Endothelial cell of umbilical vein (primary cell): ENCODE data around the gene JARID2. TPM values are rescaled to one million over a fixed set of nuclear protein-coding genes. Genes with fewer than 3 reads are reported as not detected.

Source experiments
- BruUV-seq: library from RNA; stranded (reverse); fragments of 400-500 nt; replicated peaks from 2 replicates; lab custom pipeline; 2021; lab: Mats Ljungman, UMichigan
- CTCF ChIA-PET: fragments of 300-600, 350-600 bp; sonication (Branson Sonifier 250); formaldehyde crosslinking; loops from one replicate; lab custom pipeline; 2021; ENCODE audit warnings: antibody characterized with exemption, inconsistent platforms; lab: Charles Lee
- POLR2A ChIA-PET: fragments of 300-600, 350-600 bp; sonication (Branson Sonifier 250); formaldehyde crosslinking; loops from one replicate; lab custom pipeline; 2021; ENCODE audit warnings: antibody characterized with exemption, inconsistent platforms; lab: Charles Lee
- DNase-seq: peaks from one replicate; pipeline ENCODE4 v3.0.0-alpha.2; 2011; ENCODE audit warnings: low read depth, low spot score
- FAIRE-seq: peaks from 2 replicates; lab custom pipeline; 2011; peaks lifted over from hg19 to GRCh38; lab: Jason Lieb, UNC
- H2AFZ ChIP-seq: 2 replicates; pipeline ENCODE4 v1.6.0; 2012; ENCODE audit warnings: low read depth, low read length, control low read depth, inconsistent platforms
- H3K27ac ChIP-seq: 2 replicates; pipeline ENCODE4 v1.5.1; 2011; ENCODE audit warnings: low read depth, mild to moderate bottlenecking, control low read depth, low read length, moderate library complexity; ENCODE audit not compliant: insufficient read depth
- H3K27me3 ChIP-seq, 2 experiments: 2 replicates each; pipeline versions ENCODE4 v1.6.0 to v1.6.1; 2011; ENCODE audit warnings: low read length in 2 of 2, mixed read lengths in 1 of 2; ENCODE audit not compliant: control insufficient read depth in 2 of 2, insufficient read depth in 2 of 2
- H3K36me3 ChIP-seq, 2 experiments: 2 replicates in 1 of 2; 3 replicates in 1 of 2; pipeline ENCODE4 v1.5.1; 2011; ENCODE audit warnings: low read length in 2 of 2, mild to moderate bottlenecking in 1 of 2, moderate library complexity in 1 of 2; ENCODE audit not compliant: control insufficient read depth in 2 of 2, insufficient read depth in 2 of 2; ENCODE audit errors: extremely low read depth in 1 of 2
- H3K4me1 ChIP-seq: 3 replicates; pipeline ENCODE4 v1.5.1; 2011; ENCODE audit warnings: mild to moderate bottlenecking, low read length; ENCODE audit not compliant: control insufficient read depth, insufficient read depth; ENCODE audit errors: extremely low read depth
- H3K4me2 ChIP-seq: 2 replicates; pipeline ENCODE4 v1.6.1; 2011; ENCODE audit warnings: low read length, control low read depth, mixed read lengths; ENCODE audit not compliant: insufficient read depth
- H3K4me3 ChIP-seq, 3 experiments: fragments of 200-600 bp in 1 of 3; sonication (generic), shearing (Covaris generic) in 1 of 3; replicated peaks in 1 of 3; 2 replicates each; pipeline ENCODE4 v1.5.1; 2011 to 2016; ENCODE audit warnings: control low read depth in 3 of 3, low read length in 3 of 3, mild to moderate bottlenecking in 2 of 3, inconsistent platforms in 1 of 3, low read depth in 1 of 3, moderate library complexity in 1 of 3; ENCODE audit not compliant: insufficient read depth in 1 of 3
- H3K79me2 ChIP-seq: 2 replicates; pipeline ENCODE4 v1.6.0; 2012; ENCODE audit warnings: low read length, inconsistent platforms; ENCODE audit not compliant: control insufficient read depth, insufficient read depth
- H3K9ac ChIP-seq: replicated peaks from 2 replicates; pipeline ENCODE3; 2011; ENCODE audit warnings: low read length, control low read depth; ENCODE audit not compliant: insufficient read depth; ENCODE audit errors: extremely low read depth
- H3K9me1 ChIP-seq: replicated peaks from 3 replicates; pipeline ENCODE4 v1.6.0; 2011; ENCODE audit warnings: mild to moderate bottlenecking, low read length; ENCODE audit not compliant: control insufficient read depth, insufficient read depth; ENCODE audit errors: extremely low read depth
- H3K9me3 ChIP-seq: replicated peaks from 2 replicates; pipeline ENCODE4 v1.5.1; 2012; ENCODE audit warnings: low read length, inconsistent platforms; ENCODE audit not compliant: control insufficient read depth, insufficient read depth
- H4K20me1 ChIP-seq: replicated peaks from 2 replicates; pipeline ENCODE3; 2011; ENCODE audit warnings: mild to moderate bottlenecking, low read length; ENCODE audit not compliant: control insufficient read depth, insufficient read depth; ENCODE audit errors: extremely low read depth
- FOS ChIP-seq: IDR thresholded peaks from 2 replicates; pipeline ENCODE4 v1.6.1; 2011; ENCODE audit warnings: mild to moderate bottlenecking, low read length, moderate library complexity, borderline replicate concordance; ENCODE audit not compliant: insufficient read depth
- GATA2 ChIP-seq: IDR thresholded peaks from 2 replicates; pipeline ENCODE4 v1.7.0; 2011; ENCODE audit warnings: low read depth, mild to moderate bottlenecking, moderate library complexity, mixed read lengths, low read length; ENCODE audit not compliant: insufficient read length, insufficient read depth
- JUN ChIP-seq: IDR thresholded peaks from 2 replicates; pipeline ENCODE4 v1.6.1; 2011; ENCODE audit warnings: borderline replicate concordance, low read depth; ENCODE audit not compliant: insufficient read length, insufficient read depth
- POLR2AphosphoS5 ChIP-seq: IDR thresholded peaks from 2 replicates; pipeline ENCODE4 v1.6.1; 2012; ENCODE audit warnings: low read depth, mild to moderate bottlenecking, control low read depth, low read length, moderate library complexity; ENCODE audit not compliant: insufficient read depth
- dilution Hi-C: fragments of 300-500 bp; cut with MboI; formaldehyde crosslinking; loops from one replicate; pipeline ENCODE4 v1.15.0; 2019; ENCODE audit warnings: low sequenced_read_pairs; ENCODE audit not compliant: extremely low pct_ligation_motif_present
- intact Hi-C: fragments of 100-400 bp; cut with micrococcal nuclease; formaldehyde crosslinking; loops from one replicate; pipeline ENCODE4 v1.10.0; 2022
- polyA plus RNA-seq, 4 experiments: library from polyadenylated mRNA; depleted of rRNA in 3 of 4; stranded (reverse) in 3 of 4; unstranded in 1 of 4; fragments of >200 nt; gene quantifications; 2 replicates each; pipeline versions ENCODE4 v1.2.1 to v1.2.3, GENCODE V29; 2011 to 2012; ENCODE audit warnings: missing spikeins in 1 of 4
- total RNA-seq: library from RNA; stranded (reverse); gene quantifications from 2 replicates; pipeline ENCODE4 v1.2.3, GENCODE V29; 2021

The JARID2 gene
- total and polyA plus RNA-seq, 2 donors (not counting 3 experiments of a cell fraction or from before 2014, with no cell fraction given): 2.9 to 10.6 TPM

- peak overlapping the region; percentile 31 for H3K4me2 ChIP-seq
- H3K9ac ChIP-seq: no peak overlapping the region
- no peaks in the 10 kb centered on the region for H3K36me3 ChIP-seq
- no TSS peak for BruUV-seq
- H3K27me3 ChIP-seq: no peaks in the 10 kb centered on the region
- no peaks in the 10 kb centered on the region for H3K9me1 ChIP-seq
- H4K20me1 ChIP-seq: no peaks in the 10 kb centered on the region
- TF ChIP-seq POLR2AphosphoS5 (no peak), FOS (peak; percentile 75), JUN (peak; percentile 54)
- peak overlapping the region in 1 of 3 experiments; percentile 4 for H3K4me3 ChIP-seq
- H3K9me3 ChIP-seq: no peaks in the 10 kb centered on the region
- H3K79me2 ChIP-seq: peaks cover 15% of the 10 kb centered on the region
- DNase-seq (peak; percentile 70), FAIRE-seq (peak; percentile 79)
- intact Hi-C loops (no loop called here), dilution Hi-C loops (no loop called here)
- ChIA-PET POLR2A (no interaction called here), CTCF (interaction anchor here (1.4 kb wide), 1 partner anchor 10 kb away, joined by 3 read pairs; no protein-coding TSS in a partner anchor)
- H3K27ac ChIP-seq: peak overlapping the region; percentile 29
- peak overlapping the region; percentile 11 for H2AFZ ChIP-seq
- H3K4me1 ChIP-seq: peaks cover 38% of the 10 kb centered on the region
Observed at GRCh38 chr6:15312500-15312899, 66.6 kb downstream of the JARID2 start.

- Histone ChIP-seq H4K20me1 (no peaks in the 10 kb centered on the region), H3K9ac (no peak overlapping the region), H3K36me3 (no peaks in the 10 kb centered on the region), H3K9me3 (no peaks in the 10 kb centered on the region), H3K9me1 (no peaks in the 10 kb centered on the region), H3K79me2 (peaks cover 15% of the 10 kb centered on the region), H2AFZ (no peak overlapping the region), H3K27ac (no peak overlapping the region), H3K4me2 (no peak overlapping the region), H3K4me1 (peaks cover 31% of the 10 kb centered on the region), H3K4me3 (no peak overlapping the region), H3K27me3 (no peaks in the 10 kb centered on the region)
- ChIA-PET CTCF (interaction anchor here (1.4 kb wide), 1 partner anchor 9 kb away, joined by 3 read pairs; no protein-coding TSS in a partner anchor), POLR2A (no interaction called here)
- dilution Hi-C loops (no loop called here), intact Hi-C loops (no loop called here)
- no TSS peak for BruUV-seq
- FAIRE-seq (no peak), DNase-seq (no peak)
- TF ChIP-seq GATA2 (no peak), FOS (no peak)
Observed at GRCh38 chr6:15313367-15313766, 67.5 kb downstream of the JARID2 start.
